ENCODE measurements around the gene SIDT1. TPM values are rescaled to one million over a fixed set of nuclear protein-coding genes. Genes with fewer than 3 reads are reported as not detected.

Gene SIDT1
- total RNA-seq, 1 experiment from 2014 or later: not detected

GRCh38 chr3:113597596-113598354 is 65.4 kb downstream of the SIDT1 start:
- no peak for DNase-seq (ENCODE audit: low spot score)

GRCh38 chr3:113600418-113601182 is 68.2 kb downstream of the SIDT1 start:
- no peak for DNase-seq (ENCODE audit: low spot score)

- DNase-seq (ENCODE audit: low spot score): no peak
Observed at GRCh38 chr3:113601240-113601639, 68.9 kb downstream of the SIDT1 start.

GRCh38 chr3:113602256-113602655 is 69.9 kb downstream of the SIDT1 start:
- no peak for DNase-seq (ENCODE audit: low spot score)

GRCh38 chr3:113602836-113603235 is 70.5 kb downstream of the SIDT1 start:
- DNase-seq (ENCODE audit: low spot score): no peak

GRCh38 chr3:113606539-113607218 is 74.3 kb downstream of the SIDT1 start:
- DNase-seq (ENCODE audit: low spot score): no peak

GRCh38 chr3:113607219-113607596 is 74.9 kb downstream of the SIDT1 start:
- DNase-seq (ENCODE audit: low spot score): no peak

GRCh38 chr3:113614402-113614801 is 82.0 kb downstream of the SIDT1 start:
- peak; percentile 24 for DNase-seq (ENCODE audit: low spot score)

- no peak for DNase-seq (ENCODE audit: low spot score)
Observed at GRCh38 chr3:113615976-113616375, 83.6 kb downstream of the SIDT1 start.

- DNase-seq (ENCODE audit: low spot score): no peak
Observed at GRCh38 chr3:113617726-113618125, 85.4 kb downstream of the SIDT1 start.

- no peak for DNase-seq (ENCODE audit: low spot score)
Observed at GRCh38 chr3:113620091-113620490, 87.7 kb downstream of the SIDT1 start.

GRCh38 chr3:113623324-113623723 is 91.0 kb downstream of the SIDT1 start:
- no peak for DNase-seq (ENCODE audit: low spot score)

GRCh38 chr3:113623811-113624210 is 91.5 kb downstream of the SIDT1 start:
- no peak for DNase-seq (ENCODE audit: low spot score)

- no peak for DNase-seq (ENCODE audit: low spot score)
Observed at GRCh38 chr3:113625834-113626233, 93.5 kb downstream of the SIDT1 start.

GRCh38 chr3:113626503-113627371 is 94.4 kb downstream of the SIDT1 start:
- peak; percentile 62 for DNase-seq (ENCODE audit: low spot score)

GRCh38 chr3:113628316-113628715 is 96.0 kb downstream of the SIDT1 start:
- no peak for DNase-seq (ENCODE audit: low spot score)

GRCh38 chr3:113628788-113629187 is 96.4 kb downstream of the SIDT1 start:
- no peak for DNase-seq (ENCODE audit: low spot score)

- no peak for DNase-seq (ENCODE audit: low spot score)
Observed at GRCh38 chr3:113629584-113630421, 97.4 kb downstream of the SIDT1 start.

- DNase-seq (ENCODE audit: low spot score): no peak
Observed at GRCh38 chr3:113630956-113631542, 98.7 kb downstream of the SIDT1 start.

GRCh38 chr3:113631573-113631972 is 99.2 kb downstream of the SIDT1 start:
- no peak for DNase-seq (ENCODE audit: low spot score)
